ENCODE measurements around the gene SULT1B1. TPM values are rescaled to one million over a fixed set of nuclear protein-coding genes. Genes with fewer than 3 reads are reported as not detected.

SULT1B1 gene
- total RNA-seq = 15.3 and 46.1 TPM in 2 replicates

GRCh38 chr4:69760455-69760854, at the start of gene SULT1B1:
Gene SULT1B1 (minus strand): TSS chr4:69760620. CDS start chr4:69755217, 5,403 bp downstream.

Other genes with a start within 250 kb of the SULT1B1 start
- gene UGT2A2, start 121.0 kb downstream of the SULT1B1 start, total RNA-seq = 0.33 TPM in 1 of 2 replicates, not detected in the other
- 0.33 and 0.48 TPM in 2 replicates for gene UGT2A1, start 107.4 kb downstream of the SULT1B1 start, total RNA-seq
- gene SULT1E1, start 99.5 kb upstream of the SULT1B1 start, total RNA-seq = 6.7 and 23.8 TPM in 2 replicates
- not detected in 2 replicates for gene CSN1S1, start 170.4 kb upstream of the SULT1B1 start, total RNA-seq
- gene CSN2, start 205.1 kb upstream of the SULT1B1 start, total RNA-seq = not detected in 2 replicates
- gene STATH, start 235.3 kb upstream of the SULT1B1 start, total RNA-seq = not detected in 2 replicates